WTC11 (cell line): ENCODE data around the gene CPLANE1. TPM values are rescaled to one million over a fixed set of nuclear protein-coding genes. Genes with fewer than 3 reads are reported as not detected.

ENCODE experiments used
- ATAC-seq: fragments of 200-7000 bp; cut with Tn5 transposase; 2 replicates; pipeline ENCODE4 v1.10.0; 2021; ENCODE audit warnings: mild to moderate bottlenecking, moderate library complexity
- CTCF ChIA-PET: fragments of 300-600 bp; sonication (Branson Sonifier 250); formaldehyde crosslinking; loops from one replicate; lab custom pipeline; 2021; ENCODE audit warnings: antibody characterized with exemption; lab: Charles Lee
- POLR2A ChIA-PET: fragments of 350-600 bp; sonication (Branson Sonifier 250); formaldehyde crosslinking; loops from one replicate; lab custom pipeline; 2021; ENCODE audit warnings: antibody characterized with exemption; lab: Charles Lee
- DNase-seq: peaks from one replicate; pipeline ENCODE4 v3.0.0; 2021; ENCODE audit warnings: low spot score
- H3K27ac Mint-ChIP-seq: 2 replicates; pipeline ENCODE4 v1.8.0; 2021; ENCODE audit warnings: mixed read lengths
- H3K27me3 Mint-ChIP-seq: 2 replicates; pipeline ENCODE4 v1.8.0; 2021; ENCODE audit warnings: low read depth, mild to moderate bottlenecking, moderate library complexity, mixed read lengths
- H3K36me3 Mint-ChIP-seq: 2 replicates; pipeline ENCODE4 v1.8.0; 2021; ENCODE audit warnings: mixed read lengths
- H3K4me1 Mint-ChIP-seq: 2 replicates; pipeline ENCODE4 v1.8.0; 2022; ENCODE audit warnings: mixed read lengths
- H3K4me3 Mint-ChIP-seq: 2 replicates; pipeline ENCODE4 v1.8.0; 2021; ENCODE audit warnings: mild to moderate bottlenecking, moderate library complexity, mixed read lengths
- H3K9me3 Mint-ChIP-seq: 2 replicates; pipeline ENCODE4 v1.8.0; 2021; ENCODE audit warnings: mixed read lengths
- CBFB ChIP-seq: sonication (generic); formaldehyde crosslinking; IDR thresholded peaks from 2 replicates; pipeline ENCODE4 v1.8.1; 2022; ENCODE audit warnings: mild to moderate bottlenecking, low read depth, missing genetic modification reagents
- CREB1 ChIP-seq: sonication (generic); formaldehyde crosslinking; IDR thresholded peaks from 2 replicates; pipeline ENCODE4 v1.8.0; 2023; ENCODE audit warnings: mild to moderate bottlenecking, missing genetic modification reagents
- CREM ChIP-seq: sonication (generic); formaldehyde crosslinking; IDR thresholded peaks from 2 replicates; pipeline ENCODE4 v1.8.1; 2022; ENCODE audit warnings: mild to moderate bottlenecking, missing genetic modification reagents, moderate library complexity
- ELF4 ChIP-seq: sonication (generic); formaldehyde crosslinking; IDR thresholded peaks from 2 replicates; pipeline ENCODE4 v1.8.1; 2022; ENCODE audit warnings: low read depth, mild to moderate bottlenecking, moderate library complexity, missing genetic modification reagents
- ETV6 ChIP-seq: sonication (generic); formaldehyde crosslinking; IDR thresholded peaks from 2 replicates; pipeline ENCODE4 v1.8.1; 2022; ENCODE audit warnings: mild to moderate bottlenecking, missing genetic modification reagents
- JUN ChIP-seq: sonication (generic); formaldehyde crosslinking; IDR thresholded peaks from 2 replicates; pipeline ENCODE4 v1.8.0; 2023; ENCODE audit warnings: mild to moderate bottlenecking, missing genetic modification reagents
- NR3C1 ChIP-seq: sonication (generic); formaldehyde crosslinking; conservative IDR thresholded peaks from 2 replicates; pipeline ENCODE4 v1.8.1; 2023; ENCODE audit warnings: low read depth, mild to moderate bottlenecking, missing genetic modification reagents
- PRRX2 ChIP-seq: fragments of 250-450 bp; sonication (Bioruptor Pico); IDR thresholded peaks from 2 replicates; pipeline ENCODE4 v1.8.0; 2021; ENCODE audit warnings: mild to moderate bottlenecking
- TCF7 ChIP-seq: sonication (generic); formaldehyde crosslinking; IDR thresholded peaks from 2 replicates; pipeline ENCODE4 v1.8.0; 2022; ENCODE audit warnings: mild to moderate bottlenecking, low read depth, missing genetic modification reagents, moderate library complexity
- ZNF138 ChIP-seq: sonication (generic); formaldehyde crosslinking; conservative IDR thresholded peaks from 2 replicates; pipeline ENCODE4 v1.8.1; 2022; ENCODE audit warnings: mild to moderate bottlenecking, moderate library complexity, missing genetic modification reagents
- ZNF396 ChIP-seq: fragments of 250-450 bp; sonication (Bioruptor Pico); IDR thresholded peaks from 2 replicates; pipeline ENCODE4 v1.8.0; 2021; ENCODE audit warnings: mild to moderate bottlenecking, moderate library complexity, borderline replicate concordance
- ZNF423 ChIP-seq: fragments of 250-450 bp; sonication (Bioruptor Pico); IDR thresholded peaks from 2 replicates; pipeline ENCODE4 v2.1.2; 2022; ENCODE audit warnings: mild to moderate bottlenecking, moderate library complexity
- total RNA-seq: library from RNA; stranded (reverse); gene quantifications from 3 replicates; pipeline ENCODE4 v1.2.3, GENCODE V29; 2021
- TF ChIP-seq, protein P1 (sequence below): sonication (generic); formaldehyde crosslinking; IDR thresholded peaks from 2 replicates; pipeline ENCODE4 v1.8.1; 2023; ENCODE audit warnings: mild to moderate bottlenecking, missing genetic modification reagents, moderate library complexity
- TF ChIP-seq, protein P2 (sequence below): sonication (generic); formaldehyde crosslinking; IDR thresholded peaks from 2 replicates; pipeline ENCODE4 v1.8.0; 2022; ENCODE audit warnings: mild to moderate bottlenecking, missing genetic modification reagents
- TF ChIP-seq, protein P3 (sequence below): fragments of 200-600 bp; IDR thresholded peaks from 2 replicates; pipeline ENCODE4 v1.8.0; 2022; ENCODE audit warnings: antibody characterized with exemption
- TF ChIP-seq, protein P4 (sequence below): fragments of 250-450 bp; sonication (Bioruptor Pico); IDR thresholded peaks from 2 replicates; pipeline ENCODE4 v1.9.0; 2021; ENCODE audit warnings: mild to moderate bottlenecking
- TF ChIP-seq, protein P5 (sequence below): sonication (generic); formaldehyde crosslinking; IDR thresholded peaks from 2 replicates; pipeline ENCODE4 v1.8.0; 2022; ENCODE audit warnings: mild to moderate bottlenecking, missing genetic modification reagents
- TF ChIP-seq, protein P6 (sequence below): sonication (generic); formaldehyde crosslinking; IDR thresholded peaks from 2 replicates; pipeline ENCODE4 v1.8.1; 2022; ENCODE audit warnings: mild to moderate bottlenecking, missing genetic modification reagents, moderate library complexity, borderline replicate concordance
- TF ChIP-seq, protein P7 (sequence below): sonication (generic); formaldehyde crosslinking; IDR thresholded peaks from 2 replicates; pipeline ENCODE4 v1.8.1; 2023; ENCODE audit warnings: mild to moderate bottlenecking, missing genetic modification reagents
- TF ChIP-seq, protein P8 (sequence below): sonication (generic); formaldehyde crosslinking; IDR thresholded peaks from 2 replicates; pipeline ENCODE4 v1.8.0; 2022; ENCODE audit warnings: mild to moderate bottlenecking, missing genetic modification reagents
- TF ChIP-seq, protein P9 (sequence below): sonication (generic); formaldehyde crosslinking; IDR thresholded peaks from 2 replicates; pipeline ENCODE4 v1.8.0; 2023; ENCODE audit warnings: mild to moderate bottlenecking, missing genetic modification reagents

CPLANE1 gene
- total RNA-seq, 1 experiment from 2014 or later, result 4.8 TPM

DNA sequence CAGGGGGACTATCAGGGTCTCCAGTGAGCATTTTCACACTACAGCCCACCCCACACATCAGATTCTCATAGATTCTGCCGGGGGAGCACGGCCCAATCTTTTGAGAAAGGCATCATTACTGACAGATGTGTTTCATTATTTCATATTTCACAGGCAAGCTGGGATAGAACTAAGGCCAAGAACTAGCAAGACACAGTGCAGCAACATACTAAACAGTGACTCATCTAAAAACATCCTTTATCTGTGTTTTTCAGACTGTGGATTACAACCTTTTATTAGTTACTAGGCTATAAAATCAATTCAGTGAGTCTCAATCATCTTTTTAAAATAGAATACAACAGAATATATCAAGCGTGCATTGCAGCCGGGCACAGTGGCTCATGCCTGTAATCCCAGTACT is 59.8 kb downstream of the CPLANE1 start:
- Mint-ChIP-seq H3K4me1 (no peaks in the 10 kb centered on the region), H3K27me3 (no peaks in the 10 kb centered on the region), H3K9me3 (no peaks in the 10 kb centered on the region), H3K4me3 (no peak overlapping the region), H3K36me3 (no peaks in the 10 kb centered on the region), H3K27ac (no peak overlapping the region)
- POLR2A ChIA-PET, result no interaction called here
- DNase-seq (no peak), ATAC-seq (no peak)
- no peak for TF ChIP-seq ELF4 (CRISPR knock-in tag)
- TF ChIP-seq CREM, result no peak
- no peak for TF ChIP-seq NR3C1 (CRISPR knock-in tag)
- TF ChIP-seq ZNF138, result no peak
- TF ChIP-seq CBFB, result no peak
- CTCF ChIA-PET, result no interaction called here

DNA sequence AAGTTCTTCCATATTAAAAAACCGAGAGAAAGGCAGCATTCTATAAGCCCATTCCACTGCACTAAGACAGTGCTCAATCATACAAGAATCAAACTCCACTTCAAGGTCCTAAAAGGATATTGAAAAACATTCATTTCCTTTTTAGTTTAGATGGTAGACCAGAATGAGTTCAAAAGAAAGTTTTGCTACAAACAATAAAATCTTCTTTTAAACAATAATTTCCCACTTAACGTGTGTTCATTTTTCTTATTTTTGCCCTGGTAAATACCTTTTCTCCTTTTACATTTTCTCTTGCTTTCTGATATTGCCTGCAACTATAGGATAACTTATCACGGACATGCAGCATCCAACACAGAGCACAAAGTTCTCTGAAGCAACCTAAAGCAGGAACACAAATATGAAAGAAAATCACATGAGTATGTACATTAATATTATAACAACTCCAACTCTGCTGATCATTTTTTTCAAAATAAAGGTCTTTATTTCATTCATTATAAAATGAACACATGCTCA is 61.7 kb downstream of the CPLANE1 start:
- no peak overlapping the region for H3K27ac Mint-ChIP-seq
- ATAC-seq (no peak), DNase-seq (no peak)
- no peaks in the 10 kb centered on the region for H3K9me3 Mint-ChIP-seq
- ChIA-PET POLR2A (no interaction called here), CTCF (no interaction called here)
- H3K27me3 Mint-ChIP-seq, result no peaks in the 10 kb centered on the region
- no peaks in the 10 kb centered on the region for H3K36me3 Mint-ChIP-seq
- no peaks in the 10 kb centered on the region for H3K4me1 Mint-ChIP-seq
- H3K4me3 Mint-ChIP-seq, result no peak overlapping the region
- TF ChIP-seq, protein P1, sequence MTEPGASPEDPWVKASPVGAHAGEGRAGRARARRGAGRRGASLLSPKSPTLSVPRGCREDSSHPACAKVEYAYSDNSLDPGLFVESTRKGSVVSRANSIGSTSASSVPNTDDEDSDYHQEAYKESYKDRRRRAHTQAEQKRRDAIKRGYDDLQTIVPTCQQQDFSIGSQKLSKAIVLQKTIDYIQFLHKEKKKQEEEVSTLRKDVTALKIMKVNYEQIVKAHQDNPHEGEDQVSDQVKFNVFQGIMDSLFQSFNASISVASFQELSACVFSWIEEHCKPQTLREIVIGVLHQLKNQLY (CRISPR knock-in tag), result no peak
- TF ChIP-seq ZNF396 (CRISPR knock-in tag) (no peak), NR3C1 (CRISPR knock-in tag) (no peak), PRRX2 (CRISPR knock-in tag) (no peak), JUN (CRISPR knock-in tag) (no peak), CREB1 (no peak), CREM (no peak), ZNF423 (no peak), ETV6 (CRISPR knock-in tag) (no peak), TCF7 (no peak)
- TF ChIP-seq, protein P2, sequence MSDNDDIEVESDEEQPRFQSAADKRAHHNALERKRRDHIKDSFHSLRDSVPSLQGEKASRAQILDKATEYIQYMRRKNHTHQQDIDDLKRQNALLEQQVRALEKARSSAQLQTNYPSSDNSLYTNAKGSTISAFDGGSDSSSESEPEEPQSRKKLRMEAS (CRISPR knock-in tag), result no peak
- TF ChIP-seq, protein P3, sequence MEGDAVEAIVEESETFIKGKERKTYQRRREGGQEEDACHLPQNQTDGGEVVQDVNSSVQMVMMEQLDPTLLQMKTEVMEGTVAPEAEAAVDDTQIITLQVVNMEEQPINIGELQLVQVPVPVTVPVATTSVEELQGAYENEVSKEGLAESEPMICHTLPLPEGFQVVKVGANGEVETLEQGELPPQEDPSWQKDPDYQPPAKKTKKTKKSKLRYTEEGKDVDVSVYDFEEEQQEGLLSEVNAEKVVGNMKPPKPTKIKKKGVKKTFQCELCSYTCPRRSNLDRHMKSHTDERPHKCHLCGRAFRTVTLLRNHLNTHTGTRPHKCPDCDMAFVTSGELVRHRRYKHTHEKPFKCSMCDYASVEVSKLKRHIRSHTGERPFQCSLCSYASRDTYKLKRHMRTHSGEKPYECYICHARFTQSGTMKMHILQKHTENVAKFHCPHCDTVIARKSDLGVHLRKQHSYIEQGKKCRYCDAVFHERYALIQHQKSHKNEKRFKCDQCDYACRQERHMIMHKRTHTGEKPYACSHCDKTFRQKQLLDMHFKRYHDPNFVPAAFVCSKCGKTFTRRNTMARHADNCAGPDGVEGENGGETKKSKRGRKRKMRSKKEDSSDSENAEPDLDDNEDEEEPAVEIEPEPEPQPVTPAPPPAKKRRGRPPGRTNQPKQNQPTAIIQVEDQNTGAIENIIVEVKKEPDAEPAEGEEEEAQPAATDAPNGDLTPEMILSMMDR, result no peak
- TF ChIP-seq, protein P4, sequence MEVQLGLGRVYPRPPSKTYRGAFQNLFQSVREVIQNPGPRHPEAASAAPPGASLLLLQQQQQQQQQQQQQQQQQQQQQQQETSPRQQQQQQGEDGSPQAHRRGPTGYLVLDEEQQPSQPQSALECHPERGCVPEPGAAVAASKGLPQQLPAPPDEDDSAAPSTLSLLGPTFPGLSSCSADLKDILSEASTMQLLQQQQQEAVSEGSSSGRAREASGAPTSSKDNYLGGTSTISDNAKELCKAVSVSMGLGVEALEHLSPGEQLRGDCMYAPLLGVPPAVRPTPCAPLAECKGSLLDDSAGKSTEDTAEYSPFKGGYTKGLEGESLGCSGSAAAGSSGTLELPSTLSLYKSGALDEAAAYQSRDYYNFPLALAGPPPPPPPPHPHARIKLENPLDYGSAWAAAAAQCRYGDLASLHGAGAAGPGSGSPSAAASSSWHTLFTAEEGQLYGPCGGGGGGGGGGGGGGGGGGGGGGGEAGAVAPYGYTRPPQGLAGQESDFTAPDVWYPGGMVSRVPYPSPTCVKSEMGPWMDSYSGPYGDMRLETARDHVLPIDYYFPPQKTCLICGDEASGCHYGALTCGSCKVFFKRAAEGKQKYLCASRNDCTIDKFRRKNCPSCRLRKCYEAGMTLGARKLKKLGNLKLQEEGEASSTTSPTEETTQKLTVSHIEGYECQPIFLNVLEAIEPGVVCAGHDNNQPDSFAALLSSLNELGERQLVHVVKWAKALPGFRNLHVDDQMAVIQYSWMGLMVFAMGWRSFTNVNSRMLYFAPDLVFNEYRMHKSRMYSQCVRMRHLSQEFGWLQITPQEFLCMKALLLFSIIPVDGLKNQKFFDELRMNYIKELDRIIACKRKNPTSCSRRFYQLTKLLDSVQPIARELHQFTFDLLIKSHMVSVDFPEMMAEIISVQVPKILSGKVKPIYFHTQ, result no peak
- TF ChIP-seq, protein P5, sequence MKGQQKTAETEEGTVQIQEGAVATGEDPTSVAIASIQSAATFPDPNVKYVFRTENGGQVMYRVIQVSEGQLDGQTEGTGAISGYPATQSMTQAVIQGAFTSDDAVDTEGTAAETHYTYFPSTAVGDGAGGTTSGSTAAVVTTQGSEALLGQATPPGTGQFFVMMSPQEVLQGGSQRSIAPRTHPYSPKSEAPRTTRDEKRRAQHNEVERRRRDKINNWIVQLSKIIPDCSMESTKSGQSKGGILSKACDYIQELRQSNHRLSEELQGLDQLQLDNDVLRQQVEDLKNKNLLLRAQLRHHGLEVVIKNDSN (CRISPR knock-in tag), result no peak
- TF ChIP-seq, protein P6, sequence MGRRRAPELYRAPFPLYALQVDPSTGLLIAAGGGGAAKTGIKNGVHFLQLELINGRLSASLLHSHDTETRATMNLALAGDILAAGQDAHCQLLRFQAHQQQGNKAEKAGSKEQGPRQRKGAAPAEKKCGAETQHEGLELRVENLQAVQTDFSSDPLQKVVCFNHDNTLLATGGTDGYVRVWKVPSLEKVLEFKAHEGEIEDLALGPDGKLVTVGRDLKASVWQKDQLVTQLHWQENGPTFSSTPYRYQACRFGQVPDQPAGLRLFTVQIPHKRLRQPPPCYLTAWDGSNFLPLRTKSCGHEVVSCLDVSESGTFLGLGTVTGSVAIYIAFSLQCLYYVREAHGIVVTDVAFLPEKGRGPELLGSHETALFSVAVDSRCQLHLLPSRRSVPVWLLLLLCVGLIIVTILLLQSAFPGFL (CRISPR knock-in tag), result no peak
- TF ChIP-seq, protein P7, sequence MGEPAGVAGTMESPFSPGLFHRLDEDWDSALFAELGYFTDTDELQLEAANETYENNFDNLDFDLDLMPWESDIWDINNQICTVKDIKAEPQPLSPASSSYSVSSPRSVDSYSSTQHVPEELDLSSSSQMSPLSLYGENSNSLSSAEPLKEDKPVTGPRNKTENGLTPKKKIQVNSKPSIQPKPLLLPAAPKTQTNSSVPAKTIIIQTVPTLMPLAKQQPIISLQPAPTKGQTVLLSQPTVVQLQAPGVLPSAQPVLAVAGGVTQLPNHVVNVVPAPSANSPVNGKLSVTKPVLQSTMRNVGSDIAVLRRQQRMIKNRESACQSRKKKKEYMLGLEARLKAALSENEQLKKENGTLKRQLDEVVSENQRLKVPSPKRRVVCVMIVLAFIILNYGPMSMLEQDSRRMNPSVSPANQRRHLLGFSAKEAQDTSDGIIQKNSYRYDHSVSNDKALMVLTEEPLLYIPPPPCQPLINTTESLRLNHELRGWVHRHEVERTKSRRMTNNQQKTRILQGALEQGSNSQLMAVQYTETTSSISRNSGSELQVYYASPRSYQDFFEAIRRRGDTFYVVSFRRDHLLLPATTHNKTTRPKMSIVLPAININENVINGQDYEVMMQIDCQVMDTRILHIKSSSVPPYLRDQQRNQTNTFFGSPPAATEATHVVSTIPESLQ (CRISPR knock-in tag), result no peak
- TF ChIP-seq, protein P8, sequence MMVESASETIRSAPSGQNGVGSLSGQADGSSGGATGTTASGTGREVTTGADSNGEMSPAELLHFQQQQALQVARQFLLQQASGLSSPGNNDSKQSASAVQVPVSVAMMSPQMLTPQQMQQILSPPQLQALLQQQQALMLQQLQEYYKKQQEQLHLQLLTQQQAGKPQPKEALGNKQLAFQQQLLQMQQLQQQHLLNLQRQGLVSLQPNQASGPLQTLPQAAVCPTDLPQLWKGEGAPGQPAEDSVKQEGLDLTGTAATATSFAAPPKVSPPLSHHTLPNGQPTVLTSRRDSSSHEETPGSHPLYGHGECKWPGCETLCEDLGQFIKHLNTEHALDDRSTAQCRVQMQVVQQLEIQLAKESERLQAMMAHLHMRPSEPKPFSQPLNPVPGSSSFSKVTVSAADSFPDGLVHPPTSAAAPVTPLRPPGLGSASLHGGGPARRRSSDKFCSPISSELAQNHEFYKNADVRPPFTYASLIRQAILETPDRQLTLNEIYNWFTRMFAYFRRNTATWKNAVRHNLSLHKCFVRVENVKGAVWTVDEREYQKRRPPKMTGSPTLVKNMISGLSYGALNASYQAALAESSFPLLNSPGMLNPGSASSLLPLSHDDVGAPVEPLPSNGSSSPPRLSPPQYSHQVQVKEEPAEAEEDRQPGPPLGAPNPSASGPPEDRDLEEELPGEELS (CRISPR knock-in tag), result no peak
- TF ChIP-seq, protein P9, sequence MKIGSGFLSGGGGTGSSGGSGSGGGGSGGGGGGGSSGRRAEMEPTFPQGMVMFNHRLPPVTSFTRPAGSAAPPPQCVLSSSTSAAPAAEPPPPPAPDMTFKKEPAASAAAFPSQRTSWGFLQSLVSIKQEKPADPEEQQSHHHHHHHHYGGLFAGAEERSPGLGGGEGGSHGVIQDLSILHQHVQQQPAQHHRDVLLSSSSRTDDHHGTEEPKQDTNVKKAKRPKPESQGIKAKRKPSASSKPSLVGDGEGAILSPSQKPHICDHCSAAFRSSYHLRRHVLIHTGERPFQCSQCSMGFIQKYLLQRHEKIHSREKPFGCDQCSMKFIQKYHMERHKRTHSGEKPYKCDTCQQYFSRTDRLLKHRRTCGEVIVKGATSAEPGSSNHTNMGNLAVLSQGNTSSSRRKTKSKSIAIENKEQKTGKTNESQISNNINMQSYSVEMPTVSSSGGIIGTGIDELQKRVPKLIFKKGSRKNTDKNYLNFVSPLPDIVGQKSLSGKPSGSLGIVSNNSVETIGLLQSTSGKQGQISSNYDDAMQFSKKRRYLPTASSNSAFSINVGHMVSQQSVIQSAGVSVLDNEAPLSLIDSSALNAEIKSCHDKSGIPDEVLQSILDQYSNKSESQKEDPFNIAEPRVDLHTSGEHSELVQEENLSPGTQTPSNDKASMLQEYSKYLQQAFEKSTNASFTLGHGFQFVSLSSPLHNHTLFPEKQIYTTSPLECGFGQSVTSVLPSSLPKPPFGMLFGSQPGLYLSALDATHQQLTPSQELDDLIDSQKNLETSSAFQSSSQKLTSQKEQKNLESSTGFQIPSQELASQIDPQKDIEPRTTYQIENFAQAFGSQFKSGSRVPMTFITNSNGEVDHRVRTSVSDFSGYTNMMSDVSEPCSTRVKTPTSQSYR (CRISPR knock-in tag), result no peak
